ENCODE results near the gene PNMA5. TPM values are rescaled to one million over a fixed set of nuclear protein-coding genes. Genes with fewer than 3 reads are reported as not detected.
"Not testable (repeated sequence)": the region's sequence is repeated elsewhere in the genome, so short reads cannot be mapped to it uniquely, and the experiment has no call there.

The PNMA5 gene
- polyA plus RNA-seq (ENCODE audit: low read depth in 6 of 6) = under 1 TPM in 3 of 6 donors, not detected in 3; 0.08 to 0.09 (median 0.08) TPM

- H3K36me3 Mint-ChIP-seq = no peaks in the 10 kb centered on the region
- no peak for DNase-seq
- H3K27me3 Mint-ChIP-seq = peaks cover 0 to 14% (median 9%) of the 10 kb centered on the region in 3 donors
- H3K4me3 Mint-ChIP-seq = no peak within 1 kb of the TSS
- H3K9me3 Mint-ChIP-seq = peaks cover 0 to 2% (median 0%) of the 10 kb centered on the region in 7 donors
- H3K27ac Mint-ChIP-seq = no peak within 1 kb of the TSS
- ATAC-seq (ENCODE audit: low read depth in 2 of 2) = no peak
- peaks cover under 1 to 10% (median 8%) of the 10 kb centered on the region in 3 donors for H3K4me1 Mint-ChIP-seq
Measured at GRCh38 chrX:152993933-152994332, at the start of gene PNMA5. PNMA5 (minus strand) TSS chrX:152994116; CDS start chrX:152991598, 2,518 bp downstream.

DNA sequence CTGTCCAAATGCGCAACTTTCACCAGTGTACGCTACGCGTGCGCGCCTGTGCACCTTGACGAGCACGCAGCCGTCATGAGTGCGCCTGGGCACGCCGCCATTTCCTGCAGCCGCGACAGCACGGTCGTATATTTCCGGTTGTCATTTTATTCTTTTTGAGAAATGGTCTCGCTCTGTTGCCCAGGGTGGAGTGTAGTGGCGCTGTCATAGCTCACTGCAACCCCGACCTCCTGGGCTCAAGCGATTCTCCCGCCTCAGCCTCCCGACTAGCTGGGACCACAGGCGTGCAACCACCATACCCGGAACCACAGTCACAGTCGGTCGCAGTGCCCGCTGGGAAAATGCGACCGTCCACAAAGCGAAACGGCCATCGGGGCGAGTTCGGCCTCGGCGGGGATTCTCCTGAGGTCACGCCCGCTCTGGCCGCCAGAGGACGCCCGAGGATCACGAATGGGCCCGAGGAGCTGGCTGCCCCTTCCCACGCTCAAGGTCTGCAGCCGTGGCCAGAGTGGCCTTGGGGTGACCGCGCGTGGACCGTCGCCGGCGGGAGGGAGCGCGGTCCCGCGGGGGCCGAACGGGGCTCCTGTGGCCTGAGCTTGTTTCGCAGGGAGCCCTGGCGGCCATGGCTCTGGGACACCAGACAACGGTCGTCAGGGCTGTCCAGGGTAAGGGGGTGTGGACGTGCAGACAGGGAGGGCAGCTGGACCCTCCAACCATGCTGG is 38.6 kb upstream of the PNMA5 start:
- H3K4me3 Mint-ChIP-seq = peak overlapping the region; percentile 75 to 91 (median 89)
- peaks cover 0 to 11% (median 0%) of the 10 kb centered on the region in 3 donors for H3K4me1 Mint-ChIP-seq
- H3K36me3 Mint-ChIP-seq = no peaks in the 10 kb centered on the region
- H3K27ac Mint-ChIP-seq = peak overlapping the region; percentile 69 to 88 (median 80)
- DNase-seq (peak; percentile 47), ATAC-seq (ENCODE audit: low read depth in 2 of 2) (peak; percentile 77 to 86)
- H3K9me3 Mint-ChIP-seq = peaks cover 0 to 5% (median 0%) of the 10 kb centered on the region in 7 donors
- peaks cover 0 to 9% (median 0%) of the 10 kb centered on the region in 3 donors for H3K27me3 Mint-ChIP-seq

- ATAC-seq (ENCODE audit: low read depth in 2 of 2) = no peak
- Mint-ChIP-seq H3K27me3 (peaks cover 0 to 9% (median 0%) of the 10 kb centered on the region in 3 donors), H3K9me3 (peaks cover 0 to 3% (median 1%) of the 10 kb centered on the region in 7 donors), H3K36me3 (no peaks in the 10 kb centered on the region), H3K4me1 (peaks cover 0 to 11% (median 0%) of the 10 kb centered on the region in 3 donors), H3K4me3 (no peak overlapping the region), H3K27ac (no peak overlapping the region)
- DNase-seq = no peak
Measured at GRCh38 chrX:153030801-153031200, 36.9 kb upstream of the PNMA5 start.

DNA sequence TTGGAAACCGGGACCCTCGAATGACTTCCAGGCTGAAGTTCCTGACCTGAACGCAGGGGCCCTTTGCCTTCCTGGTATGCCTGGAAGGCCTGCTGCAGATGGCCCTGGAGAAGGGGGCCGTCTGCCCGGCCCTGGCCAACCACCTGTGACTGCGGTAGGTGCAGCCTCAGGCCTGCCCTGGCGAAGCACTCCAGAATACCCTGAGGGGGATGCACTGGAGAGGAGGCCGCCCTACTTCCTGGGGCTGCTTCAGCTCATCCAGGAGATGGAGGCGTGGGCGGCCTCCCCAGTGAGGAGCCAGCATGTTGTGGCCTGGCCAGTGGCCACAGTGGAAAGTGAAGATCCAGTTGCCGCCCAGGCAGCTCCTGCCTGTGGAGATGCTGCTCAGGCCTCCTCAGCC is 36.0 kb upstream of the PNMA5 start:
- ATAC-seq (ENCODE audit: low read depth in 2 of 2) (no peak), DNase-seq (no peak)
- no peaks in the 10 kb centered on the region for H3K36me3 Mint-ChIP-seq
- H3K4me1 Mint-ChIP-seq = peaks cover 0 to 11% (median 0%) of the 10 kb centered on the region in 3 donors
- H3K27ac Mint-ChIP-seq = no peak overlapping the region
- peaks cover 0 to 9% (median 0%) of the 10 kb centered on the region in 3 donors for H3K27me3 Mint-ChIP-seq
- H3K9me3 Mint-ChIP-seq = peaks cover 0 to 3% (median 0%) of the 10 kb centered on the region in 7 donors
- H3K4me3 Mint-ChIP-seq = no peak overlapping the region

GRCh38 chrX:153029162-153029561 is 35.2 kb upstream of the PNMA5 start:
- peaks cover 0 to 11% (median 0%) of the 10 kb centered on the region in 3 donors for H3K4me1 Mint-ChIP-seq
- H3K4me3 Mint-ChIP-seq = peak overlapping the region in 1 of 8 donors; percentile 24
- no peaks in the 10 kb centered on the region for H3K36me3 Mint-ChIP-seq
- no peak for DNase-seq
- no peak overlapping the region for H3K27ac Mint-ChIP-seq
- ATAC-seq (ENCODE audit: low read depth in 2 of 2) = no peak
- H3K9me3 Mint-ChIP-seq = peaks cover 0 to 3% (median 0%) of the 10 kb centered on the region in 7 donors
- peaks cover 0 to 9% (median 0%) of the 10 kb centered on the region in 3 donors for H3K27me3 Mint-ChIP-seq

- not testable (repeated sequence) for H3K36me3 Mint-ChIP-seq; H3K9me3 Mint-ChIP-seq; H3K27ac Mint-ChIP-seq; H3K27me3 Mint-ChIP-seq; DNase-seq; H3K4me3 Mint-ChIP-seq; ATAC-seq (ENCODE audit: low read depth in 2 of 2)
- peaks cover 0 to 11% (median 0%) of the 10 kb centered on the region in 3 donors for H3K4me1 Mint-ChIP-seq
Measured at GRCh38 chrX:153028487-153028886, 34.6 kb upstream of the PNMA5 start.

DNA sequence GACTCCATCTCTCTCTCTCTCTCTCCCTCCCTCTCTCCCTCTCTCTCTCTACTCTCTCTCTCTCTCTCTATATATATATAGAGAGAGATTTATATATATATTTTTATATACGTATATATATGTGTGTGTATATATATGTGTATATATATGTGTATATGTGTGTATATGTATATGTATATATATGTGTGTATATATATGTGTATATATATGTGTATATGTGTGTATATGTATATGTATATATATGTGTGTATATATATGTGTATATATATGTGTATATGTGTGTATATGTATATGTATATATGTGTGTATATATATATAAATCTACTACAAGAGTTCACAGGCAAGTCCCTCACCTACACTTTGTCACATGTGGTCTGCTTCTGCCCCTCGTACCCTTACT is 32.6 kb upstream of the PNMA5 start:
- ATAC-seq (ENCODE audit: low read depth in 2 of 2); H3K9me3 Mint-ChIP-seq; DNase-seq; H3K27ac Mint-ChIP-seq; H3K36me3 Mint-ChIP-seq; H3K4me1 Mint-ChIP-seq; H3K4me3 Mint-ChIP-seq: not testable (repeated sequence)
- peaks cover 0 to 13% (median 4%) of the 10 kb centered on the region in 3 donors for H3K27me3 Mint-ChIP-seq

DNA sequence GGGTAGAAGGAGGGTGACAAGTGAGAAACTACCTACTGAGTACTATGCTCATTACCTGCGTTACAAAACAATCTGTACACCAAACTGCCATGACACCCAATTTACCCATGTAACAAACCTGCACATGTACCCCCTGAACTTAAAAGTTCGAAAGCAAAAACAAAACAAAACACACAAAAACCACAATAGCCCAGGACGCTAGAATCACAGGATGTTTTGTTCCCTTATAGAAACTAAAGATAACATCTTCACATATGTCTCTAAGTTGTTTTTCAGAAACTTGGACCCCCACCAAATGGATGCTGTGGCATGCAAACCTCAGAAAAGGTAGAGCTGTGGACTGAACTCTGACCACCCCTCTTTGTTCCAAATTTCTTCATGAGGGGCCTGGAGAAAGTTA is 25.2 kb upstream of the PNMA5 start:
- H3K27ac Mint-ChIP-seq = no peak overlapping the region
- ATAC-seq (ENCODE audit: low read depth in 2 of 2) = no peak
- no peaks in the 10 kb centered on the region for H3K4me1 Mint-ChIP-seq
- DNase-seq = no peak
- H3K9me3 Mint-ChIP-seq = peaks cover 0 to 13% (median 7%) of the 10 kb centered on the region in 7 donors
- H3K36me3 Mint-ChIP-seq = no peaks in the 10 kb centered on the region
- peaks cover 7 to 26% (median 19%) of the 10 kb centered on the region in 3 donors for H3K27me3 Mint-ChIP-seq
- no peak overlapping the region for H3K4me3 Mint-ChIP-seq

DNA sequence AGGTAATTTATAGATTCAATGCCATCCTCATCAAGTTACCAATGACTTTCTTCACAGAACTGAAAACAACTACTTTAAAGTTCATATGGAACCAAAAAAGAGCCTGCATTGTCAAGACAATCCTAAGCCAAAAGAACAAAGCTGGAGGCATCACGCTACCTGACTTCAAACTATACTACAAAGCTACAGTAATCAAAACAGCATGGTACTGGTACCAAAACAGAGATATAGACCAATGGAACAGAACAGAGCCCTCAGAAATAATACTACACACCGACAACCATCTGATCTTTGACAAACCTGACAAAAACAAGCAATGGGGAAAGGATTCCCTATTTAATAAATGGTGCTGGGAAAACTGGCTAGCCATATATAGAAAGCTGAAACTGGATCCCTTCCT is 23.3 kb upstream of the PNMA5 start:
- ATAC-seq (ENCODE audit: low read depth in 2 of 2); H3K27ac Mint-ChIP-seq; H3K4me1 Mint-ChIP-seq; DNase-seq; H3K4me3 Mint-ChIP-seq; H3K36me3 Mint-ChIP-seq: not testable (repeated sequence)
- Mint-ChIP-seq H3K27me3 (peaks cover 11 to 31% (median 25%) of the 10 kb centered on the region in 3 donors), H3K9me3 (peaks cover 0 to 13% (median 6%) of the 10 kb centered on the region in 7 donors)

DNA sequence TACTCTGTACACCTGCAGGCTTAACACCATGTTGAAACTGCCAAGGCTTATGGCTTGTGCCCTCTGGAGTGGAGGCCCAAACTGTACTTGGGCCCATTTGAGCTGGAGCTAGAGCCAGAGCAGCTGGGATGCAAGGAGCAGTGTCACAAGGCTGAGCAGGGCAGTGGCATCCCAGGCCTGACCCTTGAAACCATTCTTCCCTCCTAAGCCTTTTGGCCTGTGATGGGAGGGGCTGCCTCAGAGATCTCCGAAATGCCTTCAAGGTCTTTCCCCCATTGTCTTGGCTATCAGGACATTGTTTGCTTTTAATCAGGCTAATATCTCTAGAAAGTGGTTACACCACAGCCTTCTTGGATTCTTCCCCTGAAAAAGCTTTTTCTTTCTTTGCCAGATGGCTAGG is 10.9 kb upstream of the PNMA5 start:
- peaks cover 10 to 39% (median 34%) of the 10 kb centered on the region in 3 donors for H3K27me3 Mint-ChIP-seq
- no peak for ATAC-seq (ENCODE audit: low read depth in 2 of 2)
- no peak for DNase-seq
- H3K9me3 Mint-ChIP-seq = peaks cover 0 to 12% (median 0%) of the 10 kb centered on the region in 7 donors
- H3K36me3 Mint-ChIP-seq = no peaks in the 10 kb centered on the region
- no peaks in the 10 kb centered on the region for H3K4me1 Mint-ChIP-seq
- no peak overlapping the region for H3K4me3 Mint-ChIP-seq
- H3K27ac Mint-ChIP-seq = no peak overlapping the region

DNA sequence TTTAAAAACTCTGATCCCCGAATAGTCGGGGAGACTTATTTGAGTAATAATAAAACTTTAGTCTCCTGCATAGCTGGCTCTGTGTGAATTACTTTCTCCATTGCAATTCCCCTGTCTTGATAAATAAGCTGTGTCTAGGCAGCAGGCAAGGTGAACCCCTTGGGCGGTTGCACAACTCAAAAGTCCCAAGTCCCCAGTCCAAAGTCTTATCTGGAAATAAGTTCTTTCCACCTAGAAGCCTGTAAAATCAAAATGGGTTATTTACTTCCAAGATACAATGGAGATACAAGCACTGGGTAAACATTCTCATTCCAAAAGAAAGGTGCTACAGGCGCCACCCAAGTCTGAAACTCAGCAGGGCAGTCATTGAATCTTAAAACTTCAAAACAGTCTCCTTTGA is 10.1 kb upstream of the PNMA5 start:
- Mint-ChIP-seq H3K4me3 (no peak overlapping the region), H3K27ac (peak overlapping the region in 1 of 6 donors; percentile 21)
- no peak for DNase-seq

GRCh38 chrX:153002182-153002581 is 8.3 kb upstream of the PNMA5 start:
- Mint-ChIP-seq H3K27me3 (peaks cover 3 to 30% (median 25%) of the 10 kb centered on the region in 3 donors), H3K9me3 (peaks cover 0 to 12% (median 0%) of the 10 kb centered on the region in 7 donors)
- H3K36me3 Mint-ChIP-seq; H3K4me3 Mint-ChIP-seq; H3K4me1 Mint-ChIP-seq; ATAC-seq (ENCODE audit: low read depth in 2 of 2); DNase-seq; H3K27ac Mint-ChIP-seq: not testable (repeated sequence)

More for the DNA sequence above, 10.1 kb upstream of the PNMA5 start:
- H3K27me3 Mint-ChIP-seq = peaks cover 10 to 39% (median 34%) of the 10 kb centered on the region in 3 donors
- no peak for ATAC-seq (ENCODE audit: low read depth in 2 of 2)
- H3K9me3 Mint-ChIP-seq = peaks cover 0 to 12% (median 0%) of the 10 kb centered on the region in 7 donors
- H3K36me3 Mint-ChIP-seq = no peaks in the 10 kb centered on the region
- no peaks in the 10 kb centered on the region for H3K4me1 Mint-ChIP-seq

DNA sequence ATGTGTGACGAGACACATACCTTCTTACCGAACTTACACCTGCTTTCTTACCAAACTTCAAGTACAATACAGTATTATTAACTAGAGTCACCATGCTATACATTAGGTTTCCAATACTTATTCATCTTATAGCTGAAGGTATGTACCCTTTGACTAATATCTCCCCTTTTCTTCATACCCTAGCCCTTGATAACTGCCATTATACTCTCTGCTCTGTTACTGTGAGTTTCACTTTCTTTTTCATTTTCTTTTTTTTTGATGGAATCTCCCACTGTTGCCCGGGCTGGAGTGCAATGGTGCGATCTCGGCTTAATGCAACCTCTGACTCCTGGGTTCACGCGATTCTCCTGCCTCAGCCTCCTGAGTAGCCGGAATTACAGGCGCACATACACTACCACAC is 3.4 kb upstream of the PNMA5 start:
- Mint-ChIP-seq H3K27me3 (peaks cover 0 to 9% (median 0%) of the 10 kb centered on the region in 3 donors), H3K9me3 (peaks cover 0 to 3% (median 0%) of the 10 kb centered on the region in 7 donors), H3K4me1 (no peaks in the 10 kb centered on the region), H3K4me3 (no peak overlapping the region), H3K27ac (peak overlapping the region in 1 of 6 donors; percentile 42), H3K36me3 (no peaks in the 10 kb centered on the region)
- no peak for ATAC-seq (ENCODE audit: low read depth in 2 of 2)
- DNase-seq = no peak

GRCh38 chrX:152992115-152992514 is 1.8 kb downstream of the PNMA5 start:
- Mint-ChIP-seq H3K4me1 (peaks cover 9 to 17% (median 16%) of the 10 kb centered on the region in 3 donors), H3K4me3 (no peak overlapping the region), H3K9me3 (peaks cover 0 to 2% (median 0%) of the 10 kb centered on the region in 7 donors), H3K27ac (peak overlapping the region in 2 of 6 donors; percentile 29 to 77), H3K36me3 (no peaks in the 10 kb centered on the region), H3K27me3 (peaks cover 0 to 14% (median 9%) of the 10 kb centered on the region in 3 donors)
- DNase-seq = no peak
- no peak for ATAC-seq (ENCODE audit: low read depth in 2 of 2)

Data from naive B cell (primary cell).